Gastroesophageal sphincter (tissue), 3 donors: ENCODE measurements around the gene GPR132.

Experiments used
- CTCF ChIP-seq, 4 experiments: fragments of 200-600 bp in 2 of 4; fragments of 450-650 bp in 2 of 4; sonication (generic) in 1 of 4; IDR thresholded peaks; one replicate each; pipeline ENCODE4 v1.5.1; 2017 to 2019; ENCODE audit warnings: antibody characterized with exemption in 4 of 4, mild to moderate bottlenecking in 2 of 4, moderate library complexity in 2 of 4
- EP300 ChIP-seq: sonication (generic); formaldehyde crosslinking; IDR thresholded peaks from one replicate; pipeline ENCODE4 v1.6.1; 2017; ENCODE audit warnings: antibody characterized with exemption, mild to moderate bottlenecking
- POLR2A ChIP-seq, 2 donors: fragments of 450-650 bp; IDR thresholded peaks; one replicate each; pipeline ENCODE4 v1.6.1; 2017; ENCODE audit warnings: antibody characterized with exemption in 2 of 2, mild to moderate bottlenecking in 2 of 2, moderate library complexity in 1 of 2

DNA sequence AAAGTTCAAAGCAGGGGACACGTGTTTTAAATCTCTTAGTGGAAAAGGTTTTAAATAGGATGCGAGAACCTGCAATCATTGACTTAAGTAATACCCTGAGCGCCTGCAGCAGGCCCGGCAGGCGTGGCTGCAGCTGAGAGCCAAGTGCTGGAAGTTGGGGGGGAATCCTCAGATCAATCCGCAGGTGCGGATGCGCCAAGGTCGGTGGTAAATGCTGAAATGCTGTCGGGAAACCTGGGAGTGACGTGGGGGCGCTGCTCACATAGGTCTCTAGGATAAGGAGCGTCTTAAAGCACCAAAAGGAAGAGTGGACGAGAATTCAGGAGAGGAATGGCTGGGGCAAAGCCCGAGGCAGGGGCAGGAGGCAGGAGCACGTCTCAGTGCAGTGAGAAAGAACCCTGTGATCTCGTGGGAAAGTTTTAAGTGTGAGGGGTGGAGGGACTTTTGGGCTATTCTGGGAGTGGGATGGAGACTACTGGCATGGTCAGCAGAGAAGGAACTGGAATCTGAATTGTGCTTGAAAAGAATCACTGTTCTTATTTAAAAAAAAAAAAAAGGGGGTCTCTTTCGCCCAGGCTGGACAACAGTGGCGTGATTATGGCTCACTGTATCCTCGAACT, 43.5 kb downstream of the GPR132 start:
- TF ChIP-seq CTCF (IDR thresholded peaks at IDR 0.05) (no peak), POLR2A (IDR thresholded peaks at IDR 0.05) (no peak), EP300 (no peak)
